Endothelial cell (in vitro differentiated cells): Measurements from ENCODE around the gene ZC3HAV1. TPM values are rescaled to one million over a fixed set of nuclear protein-coding genes. Genes with fewer than 3 reads are reported as not detected.

Experiments used
- DNase-seq: peaks from one replicate; pipeline ENCODE4 v3.0.0; 2021; ENCODE audit warnings: low spot score
- H3K27ac Mint-ChIP-seq: one replicate; pipeline ENCODE4 v1.8.0; 2021; ENCODE audit warnings: mixed read lengths, inconsistent platforms; ENCODE audit not compliant: unreplicated experiment
- H3K27me3 Mint-ChIP-seq: one replicate; pipeline ENCODE4 v1.8.0; 2021; ENCODE audit warnings: mild to moderate bottlenecking, moderate library complexity, mixed read lengths, inconsistent platforms; ENCODE audit not compliant: unreplicated experiment
- H3K36me3 Mint-ChIP-seq: one replicate; pipeline ENCODE4 v1.8.0; 2021; ENCODE audit warnings: mild to moderate bottlenecking, low read depth, mixed read lengths, inconsistent platforms; ENCODE audit not compliant: unreplicated experiment
- H3K4me1 Mint-ChIP-seq: one replicate; pipeline ENCODE4 v1.8.0; 2021; ENCODE audit warnings: mild to moderate bottlenecking, mixed read lengths, inconsistent platforms; ENCODE audit not compliant: unreplicated experiment
- H3K4me3 Mint-ChIP-seq: one replicate; pipeline ENCODE4 v1.8.0; 2021; ENCODE audit warnings: mild to moderate bottlenecking, mixed read lengths, inconsistent platforms; ENCODE audit not compliant: unreplicated experiment
- H3K9me3 Mint-ChIP-seq: one replicate; pipeline ENCODE4 v1.8.0; 2021; ENCODE audit warnings: mixed read lengths, inconsistent platforms; ENCODE audit not compliant: unreplicated experiment
- CTCF ChIP-seq: fragments of 200-600 bp; sonication (generic); IDR thresholded peaks from one replicate; pipeline ENCODE4 v1.5.0; 2021; ENCODE audit warnings: antibody characterized with exemption; ENCODE audit not compliant: unreplicated experiment
- long read RNA-seq: library from polyadenylated mRNA; unstranded; transcript quantifications from one replicate; pipeline ENCODE4 v2.0.0, GENCODE V29; 2020; ENCODE audit not compliant: unreplicated experiment
- total RNA-seq: library from RNA; stranded (reverse); fragmentation: NEBNext Ultra II Directional; extraction: Animal tissue kit (Norgen Biotek cat#: 25700); gene quantifications from one replicate; pipeline ENCODE4 v1.2.1, GENCODE V29; 2021; ENCODE audit not compliant: unreplicated experiment

The ZC3HAV1 gene
- 50.7 TPM for total RNA-seq
- long read RNA-seq, full-length matches to known transcripts: 8 of 12 reads
- long read RNA-seq, partial matches to known transcripts: 1 of 12 reads
- long read RNA-seq, other reads (novel, unspliced or antisense): 3 of 12 reads

- Mint-ChIP-seq H3K4me3 (peak within 1 kb of the TSS; percentile 93), H3K4me1 (peaks cover 28% of the 10 kb centered on the region), H3K9me3 (no peaks in the 10 kb centered on the region), H3K27ac (peak within 1 kb of the TSS; percentile 96), H3K27me3 (peaks cover 13% of the 10 kb centered on the region), H3K36me3 (peaks cover 14% of the 10 kb centered on the region)
- no peak for TF ChIP-seq CTCF
- DNase-seq: peak; percentile 68
Measured at GRCh38 chr7:139109188-139109982, at the start of gene ZC3HAV1. TSS of gene ZC3HAV1 (minus strand) at chr7:139109720. CDS start at chr7:139109331, 389 bp downstream.

GRCh38 chr7:139153832-139154231, 44.3 kb upstream of the ZC3HAV1 start:
- Mint-ChIP-seq H3K27ac (no peak overlapping the region), H3K36me3 (no peaks in the 10 kb centered on the region), H3K4me3 (no peak overlapping the region), H3K4me1 (peaks cover 5% of the 10 kb centered on the region), H3K27me3 (no peaks in the 10 kb centered on the region), H3K9me3 (no peaks in the 10 kb centered on the region)
- no peak for TF ChIP-seq CTCF
- no peak for DNase-seq

GRCh38 chr7:139152149-139152548, 42.6 kb upstream of the ZC3HAV1 start:
- no peaks in the 10 kb centered on the region for H3K27me3 Mint-ChIP-seq
- TF ChIP-seq CTCF: no peak
- no peak overlapping the region for H3K4me3 Mint-ChIP-seq
- DNase-seq: no peak
- H3K4me1 Mint-ChIP-seq: peaks cover 5% of the 10 kb centered on the region
- H3K9me3 Mint-ChIP-seq: no peaks in the 10 kb centered on the region
- H3K27ac Mint-ChIP-seq: no peak overlapping the region
- H3K36me3 Mint-ChIP-seq: no peaks in the 10 kb centered on the region

GRCh38 chr7:139139150-139139549, 29.6 kb upstream of the ZC3HAV1 start:
- TF ChIP-seq CTCF: no peak
- H3K27me3 Mint-ChIP-seq: no peaks in the 10 kb centered on the region
- no peaks in the 10 kb centered on the region for H3K9me3 Mint-ChIP-seq
- H3K27ac Mint-ChIP-seq: no peak overlapping the region
- H3K4me3 Mint-ChIP-seq: no peak overlapping the region
- DNase-seq: no peak
- H3K4me1 Mint-ChIP-seq: no peaks in the 10 kb centered on the region
- H3K36me3 Mint-ChIP-seq: peaks cover 4% of the 10 kb centered on the region
